ENCODE results near the gene XYLT2.

GRCh38 chr17:50317121-50317520 is 28.8 kb upstream of the XYLT2 start:
- no peak for TF ChIP-seq CTCF (IDR thresholded peaks at IDR 0.05)
- TF ChIP-seq POLR2AphosphoS5 (IDR thresholded peaks at IDR 0.05; ENCODE audit: insufficient read depth in 1 of 2, low read depth in 1 of 2): no peak
